Prostate gland (tissue), 2 donors: Measurements from ENCODE around the gene TIAM2. TPM values are rescaled to one million over a fixed set of nuclear protein-coding genes. Genes with fewer than 3 reads are reported as not detected.
A peak's percentile ranks its signal among the peaks of the same experiment; 100 is the strongest.

Source experiments
- DNase-seq: peaks from one replicate; pipeline ENCODE4 v3.0.0-alpha.2; 2019; ENCODE audit warnings: low spot score
- H3K27ac ChIP-seq, 2 donors: fragments of 200-600 bp; sonication (generic); 2 replicates each; pipeline ENCODE4 v1.5.1; 2017 to 2019
- H3K27me3 ChIP-seq: fragments of 200-600 bp; sonication (generic); replicated peaks from 2 replicates; pipeline ENCODE4 v1.5.1; 2019; ENCODE audit not compliant: insufficient read depth
- H3K36me3 ChIP-seq, 2 donors: fragments of 200-600 bp; sonication (generic); 1 replicate in 1 of 2; 2 replicates in 1 of 2; pipeline versions ENCODE4 v1.5.1 to v1.8.1; 2017 to 2019
- H3K4me1 ChIP-seq: fragments of 200-600 bp; sonication (generic); replicated peaks from 2 replicates; pipeline ENCODE4 v1.5.1; 2019
- H3K4me3 ChIP-seq, 2 donors: fragments of 200-600 bp; sonication (generic); 2 replicates each; pipeline ENCODE4 v1.5.1; 2017 to 2019
- H3K9me3 ChIP-seq: fragments of 200-600 bp; sonication (generic); 2 replicates; pipeline ENCODE4 v1.5.1; 2017
- CTCF ChIP-seq, 4 experiments: fragments of 200-600 bp in 2 of 4; fragments of 450-650 bp in 2 of 4; sonication (generic) in 2 of 4; IDR thresholded peaks; 1 replicate in 3 of 4; 2 replicates in 1 of 4; pipeline ENCODE4 v1.5.1; 2016 to 2019; ENCODE audit warnings: antibody characterized with exemption in 4 of 4, mild to moderate bottlenecking in 2 of 4, moderate library complexity in 2 of 4
- POLR2A ChIP-seq: fragments of 450-650 bp; IDR thresholded peaks from one replicate; pipeline ENCODE4 v1.6.1; 2016; ENCODE audit warnings: antibody characterized with exemption, mild to moderate bottlenecking
- POLR2AphosphoS5 ChIP-seq: sonication (generic); formaldehyde crosslinking; IDR thresholded peaks from one replicate; pipeline ENCODE4 v1.6.1; 2017; ENCODE audit warnings: antibody characterized with exemption
- WGBS: methylation state at CpG from one replicate; pipeline ENCODE4 v1.1.5; 2018; 5-methylcytosine and 5-hydroxymethylcytosine counted together
- intact Hi-C: fragments of 100-400 bp; cut with DNase I; formaldehyde crosslinking; loops from one replicate; pipeline ENCODE4 v1.14.2; 2022
- total RNA-seq, 2 donors: library from RNA; depleted of rRNA; stranded (reverse); fragments of >200 nt; gene quantifications; one replicate each; pipeline ENCODE4 v1.1.0, GENCODE V29; 2016

TIAM2 gene
- total RNA-seq, 2 donors from 2014 or later, result 13.1 to 21.6 TPM

DNA sequence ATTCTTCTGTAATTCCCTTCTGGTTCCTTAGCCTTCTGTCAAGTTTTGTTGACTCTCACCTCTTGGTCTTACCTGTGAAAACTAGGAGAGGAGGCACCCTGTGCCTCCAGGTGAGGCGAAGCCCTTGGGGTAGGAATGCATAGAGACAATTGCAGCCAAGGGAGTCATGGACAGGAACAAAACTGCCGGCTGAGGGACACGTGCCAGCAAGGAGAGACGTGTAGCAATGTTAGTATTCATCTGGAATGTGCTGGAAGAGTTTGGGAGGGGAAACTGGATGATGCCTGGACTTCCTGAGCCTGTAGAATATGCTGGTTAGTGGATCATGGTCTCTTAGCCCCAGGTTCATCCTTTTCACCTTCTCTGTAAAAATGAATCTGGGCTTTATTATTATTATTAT is 3.9 kb upstream of the TIAM2 start:
- no peak overlapping the region for H3K27ac ChIP-seq
- no peak for DNase-seq
- H3K36me3 ChIP-seq, result no peaks in the 10 kb centered on the region
- H3K4me1 ChIP-seq, result no peaks in the 10 kb centered on the region
- intact Hi-C loops, result no loop called here
- H3K4me3 ChIP-seq, result no peak overlapping the region
- no peaks in the 10 kb centered on the region for H3K27me3 ChIP-seq
- H3K9me3 ChIP-seq, result no peaks in the 10 kb centered on the region
- TF ChIP-seq POLR2A (no peak), CTCF (IDR thresholded peaks at IDR 0.05) (no peak), POLR2AphosphoS5 (no peak)
- WGBS, result 34% methylated on average over 4 of the region's 4 CpGs

DNA sequence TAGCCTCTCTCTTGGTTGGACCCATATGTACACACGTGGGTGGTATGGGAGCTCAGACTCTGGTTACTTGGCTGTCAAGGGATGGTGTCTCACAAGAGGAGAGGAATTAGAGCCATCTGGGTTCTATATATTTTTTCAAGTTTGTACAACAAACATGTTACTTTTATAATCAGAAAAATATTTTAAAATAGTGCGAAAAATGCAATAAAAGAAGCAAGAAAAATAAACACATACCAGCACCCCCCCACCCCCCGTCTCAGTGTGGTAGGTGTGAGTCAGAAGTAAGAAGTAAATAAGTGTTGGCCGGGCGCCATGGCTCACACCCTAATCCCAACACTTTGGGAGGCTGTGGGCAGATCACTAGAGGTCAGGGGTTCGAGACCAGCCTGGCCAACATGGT is 2.1 kb upstream of the TIAM2 start:
- intact Hi-C loops, result no loop called here
- no peaks in the 10 kb centered on the region for H3K4me1 ChIP-seq
- no peak overlapping the region for H3K27ac ChIP-seq
- no peaks in the 10 kb centered on the region for H3K36me3 ChIP-seq
- no peak overlapping the region for H3K4me3 ChIP-seq
- H3K27me3 ChIP-seq, result no peaks in the 10 kb centered on the region
- TF ChIP-seq POLR2A (no peak), CTCF (IDR thresholded peaks at IDR 0.05) (no peak), POLR2AphosphoS5 (no peak)
- H3K9me3 ChIP-seq, result no peaks in the 10 kb centered on the region
- 70% methylated on average over 6 of the region's 6 CpGs for WGBS
- no peak for DNase-seq

DNA sequence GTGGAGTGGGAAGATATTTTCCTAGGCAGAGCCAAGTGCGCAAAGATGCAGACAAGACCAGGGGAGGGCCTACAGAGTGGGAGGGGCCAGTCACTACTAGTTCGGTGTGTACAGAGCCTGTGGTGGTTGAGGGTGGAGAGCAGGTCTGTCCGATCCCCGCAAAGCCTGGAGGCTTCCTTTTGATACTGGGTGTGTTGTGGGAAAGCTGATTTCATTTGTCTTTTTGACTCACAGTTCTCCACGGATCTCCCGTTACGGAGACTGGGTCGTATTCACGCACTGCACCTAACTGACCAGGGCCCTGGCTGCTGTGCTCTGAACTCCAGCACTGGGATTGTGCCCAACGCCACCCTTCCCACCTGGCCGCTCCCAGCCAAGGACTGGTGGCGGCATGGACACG is 1.4 kb upstream of the TIAM2 start:
- Histone ChIP-seq H3K36me3 (no peaks in the 10 kb centered on the region), H3K4me3 (no peak overlapping the region), H3K9me3 (no peaks in the 10 kb centered on the region), H3K4me1 (no peaks in the 10 kb centered on the region), H3K27ac (no peak overlapping the region), H3K27me3 (no peaks in the 10 kb centered on the region)
- intact Hi-C loops, result no loop called here
- DNase-seq, result no peak
- TF ChIP-seq POLR2AphosphoS5, result no peak
- no peak for TF ChIP-seq POLR2A
- TF ChIP-seq CTCF (IDR thresholded peaks at IDR 0.05), result no peak
- 95% methylated on average over 13 of the region's 13 CpGs for WGBS

GRCh38 chr6:154994836-154995253 is 270 bp upstream of the TIAM2 start:
- H3K27ac ChIP-seq, result no peak overlapping the region
- WGBS, result 19% methylated on average over 32 of the region's 32 CpGs

More at GRCh38 chr6:154994836-154995253, 270 bp upstream of the TIAM2 start:
- no peak for TF ChIP-seq CTCF (IDR thresholded peaks at IDR 0.05)
- TF ChIP-seq POLR2A, result no peak
- no peak for TF ChIP-seq POLR2AphosphoS5
- no peaks in the 10 kb centered on the region for H3K9me3 ChIP-seq
- H3K4me1 ChIP-seq, result no peaks in the 10 kb centered on the region
- no peaks in the 10 kb centered on the region for H3K27me3 ChIP-seq
- DNase-seq, result no peak
- H3K4me3 ChIP-seq, result peak overlapping the region; percentile 46 to 49
- intact Hi-C loops, result no loop called here
- H3K36me3 ChIP-seq, result no peaks in the 10 kb centered on the region
